ENCODE measurements around the gene COL4A3.

DNA sequence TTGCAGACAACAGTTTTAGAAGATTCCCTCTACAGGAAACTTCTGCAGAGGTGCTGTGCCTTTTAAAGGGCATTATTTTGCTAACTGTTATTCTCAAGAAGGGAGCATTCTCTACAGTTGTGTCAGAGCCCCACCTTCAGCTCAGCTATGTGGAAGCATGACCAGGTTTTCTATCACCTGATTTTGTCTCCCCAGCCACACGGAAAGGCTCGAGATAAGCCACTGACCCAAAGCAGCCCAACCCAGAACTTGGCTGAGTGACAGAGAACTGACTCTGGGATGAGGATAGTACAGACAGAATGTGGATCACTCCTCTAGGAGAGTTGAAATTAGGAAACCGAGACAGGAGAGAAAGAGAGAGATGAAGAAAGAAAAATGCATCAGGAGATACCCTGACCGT is 11.1 kb upstream of the COL4A3 start:
- TF ChIP-seq RARB (CRISPR knock-in tag; IDR thresholded peaks at IDR 0.05) (no peak), ZFP30 (CRISPR knock-in tag; IDR thresholded peaks at IDR 0.05) (no peak), SNAI2 (CRISPR knock-in tag; IDR thresholded peaks at IDR 0.05) (no peak), TCF4 (CRISPR knock-in tag; IDR thresholded peaks at IDR 0.05; ENCODE audit: borderline replicate concordance) (no peak), ZFP3 (CRISPR knock-in tag; IDR thresholded peaks at IDR 0.05) (no peak), PPARA (CRISPR knock-in tag; IDR thresholded peaks at IDR 0.05; ENCODE audit: borderline replicate concordance) (no peak), BACH2 (CRISPR knock-in tag; IDR thresholded peaks at IDR 0.05; ENCODE audit: borderline replicate concordance) (no peak), GLIS3 (CRISPR knock-in tag; IDR thresholded peaks at IDR 0.05) (no peak)

Data from SK-N-SH treated with all-trans-retinoic acid at 6 μM for 48 hours (cell line).